GM21423 (cell line): Measurements from ENCODE around the gene EIF6.

Experiments
- ATAC-seq: cut with Tn5 transposase; IDR thresholded peaks from one replicate; pipeline ENCODE4 v1.9.1; 2021; ENCODE audit warnings: mild to moderate bottlenecking, moderate library complexity; ENCODE audit not compliant: unreplicated experiment

EIF6 gene

GRCh38 chr20:35235881-35236280, 48.7 kb downstream of the EIF6 start:
- ATAC-seq, result no peak

DNA sequence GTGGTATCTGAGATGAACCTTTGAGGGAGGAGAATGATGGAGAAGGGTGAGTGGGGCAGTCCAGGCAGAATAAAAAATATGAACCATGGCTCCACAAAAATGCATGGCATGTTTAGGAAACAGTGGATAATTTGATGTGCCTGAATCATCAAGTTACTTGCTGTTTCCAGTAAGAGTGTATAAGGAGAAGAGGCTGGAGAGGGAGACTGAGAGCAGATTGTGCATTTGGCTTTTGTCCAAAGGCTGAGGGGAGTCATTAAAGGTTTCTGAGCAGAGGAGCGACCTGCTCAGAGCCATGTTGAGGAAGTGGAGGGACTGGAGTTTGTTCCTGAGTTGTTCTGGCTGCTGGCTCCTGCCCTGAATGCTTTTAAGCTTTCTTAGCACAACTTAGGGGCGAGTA, 52.0 kb downstream of the EIF6 start:
- no peak for ATAC-seq
